Activated CD4-positive, alpha-beta T cell treated with anti-CD3 and anti-CD28 coated beads, Interleukin-2, amount 10 ng/mL, durations not matched to agents 7 days and 5 days (primary cell): ENCODE measurements around the gene STRN4. TPM values are rescaled to one million over a fixed set of nuclear protein-coding genes. Genes with fewer than 3 reads are reported as not detected.
"Not testable (repeated sequence)": the region's sequence is repeated elsewhere in the genome, so short reads cannot be mapped to it uniquely, and the experiment has no call there.

ENCODE experiments used
- CTCF ChIA-PET: fragments of 350-600 bp; sonication (Branson Sonifier 250); formaldehyde crosslinking; loops from one replicate; lab custom pipeline; 2021; ENCODE audit warnings: antibody characterized with exemption; lab: Charles Lee
- POLR2A ChIA-PET: fragments of 350-600 bp; sonication (Branson Sonifier 250); formaldehyde crosslinking; loops from one replicate; lab custom pipeline; 2021; ENCODE audit warnings: antibody characterized with exemption; lab: Charles Lee
- DNase-seq: peaks from one replicate; pipeline ENCODE4 v3.0.0-alpha.2; 2020
- H3K27ac Mint-ChIP-seq: one replicate; pipeline ENCODE4 v1.8.0; 2021; ENCODE audit warnings: mild to moderate bottlenecking, moderate library complexity, mixed read lengths
- H3K27me3 Mint-ChIP-seq: one replicate; pipeline ENCODE4 v1.8.0; 2021; ENCODE audit warnings: mixed read lengths
- H3K36me3 Mint-ChIP-seq: one replicate; pipeline ENCODE4 v1.8.0; 2021; ENCODE audit warnings: low read depth, mixed read lengths
- H3K4me1 Mint-ChIP-seq: one replicate; pipeline ENCODE4 v1.8.0; 2021; ENCODE audit warnings: mixed read lengths
- H3K4me3 Mint-ChIP-seq: one replicate; pipeline ENCODE4 v1.8.0; 2021; ENCODE audit warnings: mild to moderate bottlenecking, moderate library complexity, mixed read lengths
- H3K9me3 Mint-ChIP-seq: one replicate; pipeline ENCODE4 v1.8.0; 2021; ENCODE audit warnings: mixed read lengths
- total RNA-seq, 2 experiments: library from RNA; stranded (reverse); gene quantifications; one replicate each; pipeline ENCODE4 v1.2.3, GENCODE V29; 2021

The STRN4 gene
- total RNA-seq, 2 experiments from 2014 or later, result 77.9 to 86.4 TPM

DNA sequence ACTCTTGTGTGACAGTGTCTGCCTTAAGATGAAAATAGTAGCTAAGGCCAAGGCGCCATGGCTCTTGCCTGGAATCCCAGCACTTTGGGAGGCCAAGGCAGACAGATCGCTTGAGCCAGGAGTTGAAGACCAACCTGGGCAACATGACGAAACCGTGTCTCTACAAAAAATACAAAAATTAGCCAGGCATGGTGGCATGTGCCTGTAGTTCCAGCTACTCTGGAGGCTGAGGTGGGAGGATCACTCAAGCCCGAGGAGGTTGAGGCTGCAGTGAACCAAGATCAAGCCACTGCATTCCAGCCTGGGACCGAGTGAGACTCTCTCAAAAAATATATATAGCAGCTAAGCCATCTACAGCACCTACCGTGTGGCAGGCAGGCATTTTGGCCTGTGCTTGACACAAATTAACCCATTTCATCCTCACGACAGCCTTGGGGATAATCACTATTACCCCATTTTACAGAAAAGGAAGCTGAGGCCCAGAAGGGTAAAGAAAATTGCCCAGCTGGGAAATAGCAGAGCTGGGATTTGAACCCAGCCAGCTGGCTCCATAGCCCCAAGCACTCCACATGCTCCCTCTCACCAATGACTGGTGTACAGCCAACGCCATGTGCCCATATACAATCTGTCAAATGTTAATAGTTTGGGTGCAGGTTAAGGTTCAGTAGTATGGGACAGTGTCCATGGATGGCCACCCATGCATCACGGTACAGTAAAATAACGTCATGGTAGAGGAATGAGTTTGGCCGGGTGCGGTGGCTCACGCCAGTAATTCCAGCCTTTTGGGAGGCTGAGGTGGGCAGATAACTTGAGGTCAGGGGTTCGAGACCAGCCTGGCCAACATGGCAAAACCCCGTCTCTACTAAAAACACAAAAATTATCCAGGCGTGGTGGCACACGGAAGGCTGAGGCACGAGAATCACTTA is 39.1 kb upstream of the STRN4 start:
- Mint-ChIP-seq H3K27me3 (no peaks in the 10 kb centered on the region), H3K4me3 (peak overlapping the region; percentile 97), H3K4me1 (peaks cover 62% of the 10 kb centered on the region), H3K9me3 (no peaks in the 10 kb centered on the region), H3K36me3 (peaks cover 48% of the 10 kb centered on the region), H3K27ac (peak overlapping the region; percentile 93)
- DNase-seq, result no peak
- ChIA-PET POLR2A (no interaction called here), CTCF (interaction anchor here (1.0 to 2.5 kb wide), 7 partner anchors 13 to 71 kb away, joined by 3 to 16 read pairs (median 5); no protein-coding TSS in a partner anchor)

GRCh38 chr19:46784262-46785053 is 38.2 kb upstream of the STRN4 start:
- H3K4me1 Mint-ChIP-seq, result peaks cover 60% of the 10 kb centered on the region
- H3K27ac Mint-ChIP-seq, result peak overlapping the region; percentile 93
- peak; percentile 70 for DNase-seq
- H3K36me3 Mint-ChIP-seq, result peaks cover 51% of the 10 kb centered on the region
- H3K4me3 Mint-ChIP-seq, result peak overlapping the region; percentile 97
- no peaks in the 10 kb centered on the region for H3K9me3 Mint-ChIP-seq
- no peaks in the 10 kb centered on the region for H3K27me3 Mint-ChIP-seq
- POLR2A ChIA-PET, result interaction anchor here (0.6 kb wide), 1 partner anchor 30 kb away, joined by 3 read pairs; no protein-coding TSS in a partner anchor
- CTCF ChIA-PET, result interaction anchor here (1.0 to 2.5 kb wide), 9 partner anchors 12 to 95 kb away, joined by 3 to 16 read pairs (median 4); no protein-coding TSS in a partner anchor

- Mint-ChIP-seq H3K36me3 (peaks cover 58% of the 10 kb centered on the region), H3K27ac (peak overlapping the region; percentile 93), H3K4me1 (peaks cover 57% of the 10 kb centered on the region), H3K4me3 (peak overlapping the region; percentile 97), H3K27me3 (no peaks in the 10 kb centered on the region), H3K9me3 (no peaks in the 10 kb centered on the region)
- POLR2A ChIA-PET, result no interaction called here
- no peak for DNase-seq
- CTCF ChIA-PET, result interaction anchor here (0.6 to 2.5 kb wide), 7 partner anchors 11 to 159 kb away, joined by 3 to 16 read pairs (median 5); no protein-coding TSS in a partner anchor
These were observed 37.4 kb upstream of the STRN4 start for GRCh38 chr19:46783670-46784069.

DNA sequence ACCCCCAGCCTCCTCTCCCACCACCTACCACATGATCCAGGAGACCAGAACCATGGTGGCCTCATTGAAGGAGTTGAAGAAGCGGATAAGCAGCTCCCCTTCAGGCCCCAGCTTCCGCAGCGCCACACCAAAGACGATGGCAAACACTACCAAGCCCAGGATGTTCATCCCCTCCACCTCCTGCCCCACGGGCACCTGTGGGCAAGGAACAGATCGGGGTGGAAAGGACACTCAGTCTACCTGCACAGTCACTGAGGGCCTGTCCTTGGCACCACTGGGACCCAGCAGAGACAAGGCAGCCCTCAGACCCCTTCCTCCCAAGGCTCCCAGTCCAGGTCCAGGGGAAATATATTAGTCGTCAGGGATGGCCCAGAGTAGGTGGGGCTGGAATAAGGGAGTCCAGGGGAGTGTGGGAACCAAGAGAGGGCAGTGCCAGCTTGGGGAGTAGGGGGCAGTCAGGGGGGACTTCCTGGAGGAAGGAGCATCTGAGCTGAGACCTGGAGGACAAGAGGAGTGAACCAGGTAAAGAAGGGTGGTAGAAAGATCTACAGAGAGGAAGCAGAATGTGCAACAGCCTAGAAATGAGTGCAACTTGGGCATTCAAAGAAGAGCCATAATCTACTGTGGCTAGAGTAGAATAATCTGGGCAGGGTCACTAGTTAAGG is 36.2 kb upstream of the STRN4 start:
- peak overlapping the region; percentile 79 for H3K27ac Mint-ChIP-seq
- DNase-seq, result no peak
- peaks cover 63% of the 10 kb centered on the region for H3K4me1 Mint-ChIP-seq
- POLR2A ChIA-PET, result no interaction called here
- CTCF ChIA-PET, result interaction anchor here (1.4 to 1.9 kb wide), 2 partner anchors 16 to 58 kb away, joined by 3 to 9 read pairs; no protein-coding TSS in a partner anchor
- H3K27me3 Mint-ChIP-seq, result no peaks in the 10 kb centered on the region
- peaks cover 68% of the 10 kb centered on the region for H3K36me3 Mint-ChIP-seq
- no peaks in the 10 kb centered on the region for H3K9me3 Mint-ChIP-seq
- H3K4me3 Mint-ChIP-seq, result peak overlapping the region; percentile 97

GRCh38 chr19:46777956-46778645 is 31.9 kb upstream of the STRN4 start:
- Mint-ChIP-seq H3K36me3 (peaks cover 60% of the 10 kb centered on the region), H3K4me1 (peaks cover 35% of the 10 kb centered on the region)
- DNase-seq, H3K9me3 Mint-ChIP-seq, H3K27me3 Mint-ChIP-seq, H3K4me3 Mint-ChIP-seq, H3K27ac Mint-ChIP-seq: not testable (repeated sequence)
- CTCF ChIA-PET, result interaction anchor here (0.6 to 1.8 kb wide), 4 partner anchors 10 to 125 kb away, joined by 3 to 6 read pairs (median 4); partner anchors contain the start of gene SLC1A5
- POLR2A ChIA-PET, result interaction anchor here (0.8 kb wide), 1 partner anchor 12 kb away, joined by 4 read pairs; no protein-coding TSS in a partner anchor

DNA sequence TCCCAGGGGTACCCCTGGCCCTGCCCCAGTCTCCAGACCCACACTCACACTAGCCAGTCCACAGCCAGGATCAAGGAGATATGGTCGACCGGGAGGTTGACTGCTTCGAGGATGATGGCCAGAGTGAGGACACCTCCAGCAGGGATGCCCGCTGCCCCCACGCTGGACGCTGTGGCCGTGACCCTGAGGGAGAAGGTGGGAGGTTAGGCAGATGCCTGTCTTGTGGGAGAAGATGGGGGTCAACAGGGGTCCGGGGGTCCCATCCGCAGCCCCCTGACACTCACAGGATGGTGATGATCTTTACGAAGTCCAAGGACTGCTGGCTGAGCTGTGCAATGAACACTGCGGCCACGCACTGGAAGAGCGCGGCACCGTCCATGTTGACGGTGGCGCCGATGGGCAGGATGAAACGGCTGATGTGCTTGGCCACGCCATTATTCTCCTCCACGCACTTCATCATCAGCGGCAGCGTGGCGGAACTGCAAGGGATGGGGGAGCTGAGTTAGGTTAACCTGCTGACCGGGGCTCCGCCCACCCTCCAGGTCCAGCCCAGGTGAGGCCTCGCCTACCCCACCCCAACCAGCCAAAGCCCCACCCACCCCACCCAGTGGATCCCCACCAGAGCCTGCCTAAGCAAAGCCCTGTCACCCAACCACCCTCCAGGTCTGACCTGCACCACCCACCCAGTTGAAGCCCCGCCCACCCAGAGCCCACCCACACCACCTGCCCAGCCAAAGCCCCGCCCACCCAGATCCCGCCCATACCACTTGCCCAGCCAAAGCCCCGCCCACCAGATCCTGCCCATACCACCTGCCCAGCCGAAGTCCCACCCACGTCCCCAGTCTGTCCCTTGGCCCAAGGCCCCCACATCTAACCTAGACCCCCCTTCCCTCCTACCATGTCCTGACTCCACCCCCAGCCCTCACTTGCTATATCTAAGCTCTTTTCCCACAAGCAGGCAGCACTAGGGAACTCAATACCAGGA is 31.0 kb upstream of the STRN4 start:
- CTCF ChIA-PET, result interaction anchor here (0.6 to 1.8 kb wide), 3 partner anchors 10 to 124 kb away, joined by 3 to 6 read pairs (median 4); partner anchors contain the start of gene SLC1A5
- peaks cover 53% of the 10 kb centered on the region for H3K36me3 Mint-ChIP-seq
- no peak overlapping the region for H3K27ac Mint-ChIP-seq

GRCh38 chr19:46775642-46776258 is 29.5 kb upstream of the STRN4 start:
- Mint-ChIP-seq H3K9me3 (no peaks in the 10 kb centered on the region), H3K4me3 (no peak overlapping the region), H3K27ac (no peak overlapping the region), H3K27me3 (no peaks in the 10 kb centered on the region), H3K4me1 (peaks cover 20% of the 10 kb centered on the region), H3K36me3 (peaks cover 42% of the 10 kb centered on the region)
- ChIA-PET CTCF (interaction anchor here (0.6 kb wide), 1 partner anchor 14 kb away, joined by 3 read pairs; no protein-coding TSS in a partner anchor), POLR2A (interaction anchor here (0.7 kb wide), 1 partner anchor 69 kb away, joined by 3 read pairs; no protein-coding TSS in a partner anchor)
- no peak for DNase-seq

More for the DNA sequence above, 31.0 kb upstream of the STRN4 start:
- Mint-ChIP-seq H3K4me3 (no peak overlapping the region), H3K9me3 (no peaks in the 10 kb centered on the region), H3K4me1 (peaks cover 28% of the 10 kb centered on the region), H3K27me3 (no peaks in the 10 kb centered on the region)
- no peak for DNase-seq
- POLR2A ChIA-PET, result interaction anchor here (0.8 kb wide), 1 partner anchor 11 kb away, joined by 4 read pairs; no protein-coding TSS in a partner anchor

- POLR2A ChIA-PET, result interaction anchor here (0.5 to 0.6 kb wide), 3 partner anchors 8 to 202 kb away, joined by 5 to 10 read pairs (median 8); no protein-coding TSS in a partner anchor
- CTCF ChIA-PET, result interaction anchor here (0.7 to 1.9 kb wide), 3 partner anchors 12 to 173 kb away, joined by 3 to 6 read pairs (median 3); no protein-coding TSS in a partner anchor
- Mint-ChIP-seq H3K4me1 (peaks cover 7% of the 10 kb centered on the region), H3K9me3 (no peaks in the 10 kb centered on the region), H3K4me3 (no peak overlapping the region), H3K27me3 (no peaks in the 10 kb centered on the region), H3K36me3 (peaks cover 26% of the 10 kb centered on the region), H3K27ac (no peak overlapping the region)
- no peak for DNase-seq
These were observed 26.8 kb upstream of the STRN4 start for GRCh38 chr19:46773018-46773399.

DNA sequence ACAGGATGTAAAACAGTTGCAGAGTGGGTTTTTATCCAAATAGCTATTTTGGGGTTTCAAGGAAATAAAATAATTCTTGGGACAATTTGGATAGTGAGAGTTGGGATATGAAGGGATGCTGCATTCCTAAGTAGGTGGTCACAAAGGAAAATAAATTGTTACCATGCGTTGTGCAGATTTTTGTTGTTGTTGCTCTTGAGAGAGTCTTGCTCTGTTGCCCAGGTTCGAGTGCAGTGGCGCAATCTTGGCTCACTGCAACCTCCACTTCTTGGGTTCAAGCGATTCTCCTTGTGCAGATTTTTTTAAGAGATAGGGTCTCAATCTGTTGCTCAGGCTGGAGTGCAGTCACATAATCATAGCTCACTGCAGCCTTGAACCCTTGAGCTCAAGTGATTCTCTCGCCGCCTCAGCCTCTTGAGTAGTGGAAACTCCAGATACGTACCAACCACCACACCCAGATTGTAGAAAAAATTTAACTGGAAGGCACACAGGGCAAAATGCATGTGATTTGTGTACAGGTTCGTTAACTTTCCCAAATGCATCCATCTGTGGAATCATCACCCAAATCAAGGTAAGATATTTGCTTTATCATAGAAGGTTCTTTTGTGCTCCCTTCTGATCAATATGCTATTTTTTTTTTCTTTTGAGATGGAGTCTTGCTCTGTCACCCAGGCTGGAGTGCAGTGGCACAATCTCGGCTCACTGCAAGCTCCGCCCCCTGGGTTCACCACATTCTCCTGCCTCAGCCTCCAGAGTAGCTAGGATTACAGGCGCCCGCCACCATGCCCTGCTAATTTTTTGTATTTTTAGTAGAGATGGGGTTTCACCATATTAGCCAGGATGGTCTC is 26.1 kb upstream of the STRN4 start:
- Mint-ChIP-seq H3K27me3 (no peaks in the 10 kb centered on the region), H3K4me3 (no peak overlapping the region), H3K27ac (no peak overlapping the region), H3K9me3 (no peaks in the 10 kb centered on the region), H3K36me3 (peaks cover 22% of the 10 kb centered on the region), H3K4me1 (peaks cover 5% of the 10 kb centered on the region)
- CTCF ChIA-PET, result interaction anchor here (0.7 to 1.9 kb wide), 4 partner anchors 12 to 36 kb away, joined by 3 to 6 read pairs (median 4); no protein-coding TSS in a partner anchor
- POLR2A ChIA-PET, result interaction anchor here (0.5 to 0.6 kb wide), 3 partner anchors 7 to 201 kb away, joined by 5 to 10 read pairs (median 8); no protein-coding TSS in a partner anchor
- DNase-seq, result no peak
